Sigmoid colon (tissue), 4 donors: ENCODE measurements around the gene GPLD1.

ENCODE experiments used
- CTCF ChIP-seq, 4 experiments: fragments of 450-650 bp in 3 of 4; fragments of 200-600 bp in 1 of 4; IDR thresholded peaks; one replicate each; pipeline ENCODE4 v1.5.1; 2016 to 2019; ENCODE audit warnings: antibody characterized with exemption in 4 of 4, mild to moderate bottlenecking in 3 of 4, moderate library complexity in 2 of 4
- EP300 ChIP-seq, 4 donors: sonication (generic); formaldehyde crosslinking; IDR thresholded peaks; one replicate each; pipeline ENCODE4 v1.6.1; 2017; ENCODE audit warnings: antibody characterized with exemption in 4 of 4
- POLR2A ChIP-seq, 2 donors: fragments of 450-650 bp; IDR thresholded peaks; one replicate each; pipeline ENCODE4 v1.6.1; 2016; ENCODE audit warnings: antibody characterized with exemption in 2 of 2, mild to moderate bottlenecking in 2 of 2, moderate library complexity in 2 of 2
- POLR2AphosphoS5 ChIP-seq, 4 donors: sonication (generic); formaldehyde crosslinking; IDR thresholded peaks; one replicate each; pipeline ENCODE4 v1.6.1; 2017; ENCODE audit warnings: antibody characterized with exemption in 4 of 4

DNA sequence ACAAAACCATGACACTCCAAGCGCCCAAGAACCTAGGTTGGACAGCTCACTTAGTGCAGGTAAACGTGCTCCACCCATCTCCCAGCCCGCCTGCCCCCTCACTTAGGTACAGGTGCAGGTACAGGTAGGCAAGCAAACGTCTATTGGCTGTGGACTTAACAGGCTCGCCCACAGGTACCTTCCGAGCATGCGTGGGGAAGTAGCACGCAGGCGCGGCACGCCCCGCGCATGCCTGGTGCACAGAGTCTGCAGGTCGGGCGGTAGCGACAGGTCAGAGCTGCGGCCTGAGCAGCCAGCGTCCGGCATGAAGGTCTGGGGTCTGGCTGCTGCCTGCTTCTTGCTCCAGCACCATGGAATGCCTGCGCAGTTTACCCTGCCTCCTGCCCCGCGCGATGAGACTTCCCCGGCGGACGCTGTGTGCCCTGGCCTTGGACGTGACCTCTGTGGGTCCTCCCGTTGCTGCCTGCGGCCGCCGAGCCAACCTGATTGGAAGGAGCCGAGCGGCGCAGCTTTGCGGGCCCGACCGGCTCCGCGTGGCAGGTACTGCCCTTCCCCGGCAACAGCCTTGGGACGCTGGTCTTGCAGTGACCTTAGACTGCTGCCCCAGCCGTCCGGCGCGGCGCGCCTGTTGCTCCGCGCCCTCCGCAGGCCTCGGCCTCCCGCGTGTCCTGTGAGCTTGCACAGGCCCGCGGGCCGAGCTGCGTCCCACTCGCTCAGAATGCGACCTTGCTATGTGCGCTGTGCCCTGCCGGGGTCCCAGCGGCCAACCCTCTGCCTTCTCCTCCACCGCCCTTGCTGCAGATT, 86.5 kb downstream of the GPLD1 start, which contains the start of gene MRS2:
- no peak for TF ChIP-seq CTCF (IDR thresholded peaks at IDR 0.05)
- no peak for TF ChIP-seq EP300 (IDR thresholded peaks at IDR 0.05)
- peak; percentile 15 to 40 for TF ChIP-seq POLR2A (IDR thresholded peaks at IDR 0.05)
- TF ChIP-seq POLR2AphosphoS5 (IDR thresholded peaks at IDR 0.05), result peak; percentile 72 to 86 (median 78)
